Prostate gland (tissue), 2 donors: Measurements from ENCODE around the gene ZDHHC11.
"Not testable (repeated sequence)": the region's sequence is repeated elsewhere in the genome, so short reads cannot be mapped to it uniquely, and the experiment has no call there.

ENCODE experiments used
- CTCF ChIP-seq, 4 experiments: fragments of 200-600 bp in 2 of 4; fragments of 450-650 bp in 2 of 4; sonication (generic) in 2 of 4; IDR thresholded peaks; 1 replicate in 3 of 4; 2 replicates in 1 of 4; pipeline ENCODE4 v1.5.1; 2016 to 2019; ENCODE audit warnings: antibody characterized with exemption in 4 of 4, mild to moderate bottlenecking in 2 of 4, moderate library complexity in 2 of 4
- POLR2A ChIP-seq: fragments of 450-650 bp; IDR thresholded peaks from one replicate; pipeline ENCODE4 v1.6.1; 2016; ENCODE audit warnings: antibody characterized with exemption, mild to moderate bottlenecking
- POLR2AphosphoS5 ChIP-seq: sonication (generic); formaldehyde crosslinking; IDR thresholded peaks from one replicate; pipeline ENCODE4 v1.6.1; 2017; ENCODE audit warnings: antibody characterized with exemption

DNA sequence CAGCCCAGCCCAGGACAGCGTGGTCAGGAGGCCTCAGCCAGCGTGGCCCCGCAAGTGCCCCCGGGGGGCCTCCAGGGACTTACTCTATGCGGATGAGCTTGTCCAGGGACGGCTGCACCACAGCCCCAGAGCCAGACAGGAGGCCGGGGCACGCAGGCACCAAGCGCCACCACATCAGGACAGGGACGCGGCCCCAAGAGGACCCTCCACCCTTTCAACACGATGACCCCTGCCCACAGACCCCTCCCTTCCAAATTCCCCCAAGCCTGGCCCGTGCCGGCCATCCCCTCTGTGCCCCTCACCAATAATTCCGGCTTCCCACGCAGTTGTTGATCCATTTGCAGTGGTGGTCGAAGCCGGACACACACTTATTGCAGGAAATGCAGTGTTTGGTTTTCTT, 3.6 kb downstream of the ZDHHC11 start:
- TF ChIP-seq POLR2A; CTCF (IDR thresholded peaks at IDR 0.05); POLR2AphosphoS5: not testable (repeated sequence)
